HepG2 (cell line): ENCODE results near the gene ZBTB8OS. TPM values are rescaled to one million over a fixed set of nuclear protein-coding genes. Genes with fewer than 3 reads are reported as not detected.
A peak's percentile ranks its signal among the peaks of the same experiment; 100 is the strongest.

Experiments
- ATAC-seq: fragments of 200-7000 bp; cut with Tn5 transposase; 3 replicates; pipeline ENCODE4 v1.9.1; 2020; ENCODE audit warnings: mild to moderate bottlenecking, moderate library complexity
- BruUV-seq: library from RNA; stranded (reverse); fragments of 400-500 nt; replicated peaks from 2 replicates; lab custom pipeline; 2021; lab: Mats Ljungman, UMichigan
- CTCF ChIA-PET: fragments of 300-600 bp; formaldehyde crosslinking; extraction: SDS; loops from one replicate; lab custom pipeline; 2021; ENCODE audit warnings: low total read pairs, inconsistent platforms, low intra/inter-chr PET ratio; lab: Yijun Ruan, JAX
- POLR2A ChIA-PET: fragments of 350-600 bp; sonication (Branson Sonifier 250); formaldehyde crosslinking; loops from one replicate; lab custom pipeline; 2020; ENCODE audit warnings: antibody characterized with exemption, inconsistent platforms; lab: Yijun Ruan, JAX
- DNase-seq: peaks from one replicate; pipeline ENCODE4 v3.0.0-alpha.2; 2015; ENCODE audit warnings: low spot score
- FAIRE-seq: peaks from 3 replicates; lab custom pipeline; 2011; peaks lifted over from hg19 to GRCh38; lab: Jason Lieb, UNC
- H2AFZ ChIP-seq: one replicate; pipeline ENCODE4 v1.6.1; 2011; ENCODE audit warnings: low read length, inconsistent platforms
- H3K27ac ChIP-seq: fragments of 300-600 bp; 3 replicates; pipeline ENCODE4 v1.8.0; 2011; ENCODE audit warnings: mixed run types, mild to moderate bottlenecking, mixed read lengths, low read length, inconsistent platforms; ENCODE audit not compliant: insufficient read depth; ENCODE audit errors: extremely low read length
- H3K27me3 ChIP-seq, 2 experiments: fragments of 200-600 bp in 1 of 2; 2 replicates in 1 of 2; 3 replicates in 1 of 2; pipeline versions ENCODE4 v1.6.0 to v1.8.0; 2011; ENCODE audit warnings: low read length in 2 of 2, mild to moderate bottlenecking in 2 of 2, moderate library complexity in 2 of 2, inconsistent platforms in 1 of 2; ENCODE audit not compliant: insufficient read depth in 2 of 2, control insufficient read depth in 1 of 2
- H3K36me3 ChIP-seq, 2 experiments: fragments of 200-600 bp in 1 of 2; replicated peaks in 1 of 2; 2 replicates in 1 of 2; 3 replicates in 1 of 2; pipeline versions ENCODE4 v1.5.1 to v1.8.0; 2011; ENCODE audit warnings: low read length in 2 of 2, inconsistent platforms in 1 of 2; ENCODE audit not compliant: insufficient read depth in 2 of 2, control insufficient read depth in 1 of 2
- H3K4me1 ChIP-seq: 2 replicates; pipeline ENCODE4 v1.5.1; 2012; ENCODE audit warnings: low read length, inconsistent platforms; ENCODE audit not compliant: insufficient read depth
- H3K4me2 ChIP-seq: 2 replicates; pipeline ENCODE4 v1.6.0; 2011; ENCODE audit warnings: low read depth, low read length, inconsistent platforms
- H3K4me3 ChIP-seq, 3 experiments: fragments of 200-600 bp in 1 of 3; sonication (generic), shearing (Covaris generic) in 1 of 3; replicated peaks in 1 of 3; 2 replicates each; pipeline ENCODE4 v1.5.1; 2011 to 2016; ENCODE audit warnings: low read length in 3 of 3, inconsistent platforms in 2 of 3, low read depth in 2 of 3, mild to moderate bottlenecking in 2 of 3, control low read depth in 1 of 3, mixed read lengths in 1 of 3; ENCODE audit not compliant: insufficient read depth in 1 of 3
- H3K79me2 ChIP-seq: one replicate; pipeline ENCODE4 v1.6.1; 2011; ENCODE audit warnings: low read length, inconsistent platforms; ENCODE audit not compliant: insufficient read depth
- H3K9ac ChIP-seq: 2 replicates; pipeline ENCODE4 v1.6.0; 2011; ENCODE audit warnings: mild to moderate bottlenecking, low read depth, low read length, inconsistent platforms; ENCODE audit not compliant: insufficient read depth
- H3K9me3 ChIP-seq: 2 replicates; pipeline ENCODE4 v1.5.1; 2012; ENCODE audit warnings: mild to moderate bottlenecking, low read length
- H4K20me1 ChIP-seq: 2 replicates; pipeline ENCODE4 v1.6.0; 2011; ENCODE audit warnings: inconsistent platforms, mild to moderate bottlenecking, low read length, moderate library complexity; ENCODE audit not compliant: insufficient read depth
- AGO2 ChIP-seq: fragments of 200-400 bp; formaldehyde crosslinking; optimal IDR thresholded peaks from 2 replicates; pipeline ENCODE3; 2017; ENCODE audit warnings: mild to moderate bottlenecking, low read depth, low read length, moderate library complexity
- HOXD1 ChIP-seq: sonication (generic); formaldehyde crosslinking; IDR thresholded peaks from 2 replicates; pipeline ENCODE4 v1.5.0; 2020; ENCODE audit warnings: missing genetic modification reagents
- MLX ChIP-seq: IDR thresholded peaks from 2 replicates; pipeline ENCODE4 v1.6.1; 2016
- SIN3A ChIP-seq: IDR thresholded peaks from 2 replicates; pipeline ENCODE4 v1.6.1; 2011; ENCODE audit warnings: low read depth, mild to moderate bottlenecking, control low read depth, low read length, borderline replicate concordance
- ZFP62 ChIP-seq: sonication (generic); formaldehyde crosslinking; IDR thresholded peaks from 2 replicates; pipeline ENCODE4 v1.4.0; 2020; ENCODE audit warnings: missing genetic modification reagents
- ZNF598 ChIP-seq: sonication (generic); formaldehyde crosslinking; IDR thresholded peaks from 2 replicates; pipeline ENCODE4 v1.5.1; 2020; ENCODE audit warnings: mild to moderate bottlenecking, missing genetic modification reagents, borderline replicate concordance
- ZSCAN25 ChIP-seq: sonication (generic); formaldehyde crosslinking; IDR thresholded peaks from 2 replicates; pipeline ENCODE4 v1.8.0; 2022; ENCODE audit warnings: mild to moderate bottlenecking, missing genetic modification reagents
- WGBS: methylation state at CpG from one replicate; pipeline ENCODE4 v1.1.6; 2017; ENCODE audit warnings: low lambda C conversion rate; 5-methylcytosine and 5-hydroxymethylcytosine counted together
- in situ Hi-C: cut with HindIII; loops from 2 replicates; pipeline ENCODE4 v1.10.0; 2017; ENCODE audit warnings: low pct_unique_long_range_greater_than_20kb; ENCODE audit not compliant: extremely low pct_ligation_motif_present
- intact Hi-C: fragments of 100-400 bp; cut with micrococcal nuclease; formaldehyde crosslinking; loops from one replicate; pipeline ENCODE4 v1.10.0; 2022; ENCODE audit not compliant: unreplicated experiment
- polyA plus RNA-seq, 8 experiments: library from polyadenylated mRNA; depleted of rRNA in 3 of 8; stranded (reverse) in 7 of 8; unstranded in 1 of 8; fragments of >200 nt; fragmentation: Illumina TruSeq in 4 of 8; extraction: Trizol in 4 of 8; gene quantifications; 2 replicates each; pipeline versions ENCODE4 v1.2.1 to v1.2.3, GENCODE V29; 2011 to 2016; ENCODE audit warnings: low read depth in 4 of 8, missing spikeins in 1 of 8, mixed read lengths in 1 of 8; ENCODE audit not compliant: insufficient read depth in 1 of 8
- total RNA-seq, 5 experiments: library from RNA; depleted of rRNA; stranded (reverse); fragments of >200 nt; fragmentation: Illumina TruSeq; extraction: Trizol; gene quantifications; 2 replicates each; pipeline ENCODE4 v1.2.3, GENCODE V29; 2016; ENCODE audit warnings: low read depth in 1 of 5

ZBTB8OS gene
- total and polyA plus RNA-seq, 2 of the 13 experiments (the other 11 are each of a cell fraction or from before 2014, with no cell fraction given): 57.7 to 84.8 TPM

GRCh38 chr1:32606565-32607371 is 43.6 kb downstream of the ZBTB8OS start:
- Histone ChIP-seq H3K79me2 (no peaks in the 10 kb centered on the region), H3K4me3 (no peak overlapping the region), H2AFZ (no peak overlapping the region), H4K20me1 (no peaks in the 10 kb centered on the region), H3K4me2 (no peak overlapping the region), H3K36me3 (no peaks in the 10 kb centered on the region), H3K9ac (no peak overlapping the region), H3K9me3 (no peaks in the 10 kb centered on the region), H3K4me1 (peaks cover 8% of the 10 kb centered on the region), H3K27ac (no peak overlapping the region), H3K27me3 (no peaks in the 10 kb centered on the region; a peak in 1 of 5 replicates)
- ATAC-seq (peak; percentile 24; the same call in 1 of the 3 replicates), FAIRE-seq (no peak), DNase-seq (no peak)
- no peak for TF ChIP-seq ZFP62 (CRISPR knock-in tag)
- TF ChIP-seq HOXD1 (CRISPR knock-in tag): no peak
- peak; percentile 57 for TF ChIP-seq AGO2
- WGBS: 75% methylated on average over 5 of the region's 11 CpGs
- CTCF ChIA-PET: no interaction called here
- intact Hi-C loops (no loop called here), in situ Hi-C loops (no loop called here)
- POLR2A ChIA-PET: no interaction called here
- no TSS peak for BruUV-seq

- ChIA-PET POLR2A (no interaction called here), CTCF (no interaction called here)
- no peak overlapping the region for H3K4me2 ChIP-seq
- no peaks in the 10 kb centered on the region for H3K27me3 ChIP-seq
- TF ChIP-seq MLX (CRISPR knock-in tag) (no peak), SIN3A (no peak), ZSCAN25 (CRISPR knock-in tag) (no peak), ZNF598 (CRISPR knock-in tag) (no peak)
- no peaks in the 10 kb centered on the region for H3K79me2 ChIP-seq
- ATAC-seq (no peak; the same call in 2 of the 3 replicates), FAIRE-seq (no peak), DNase-seq (no peak)
- no TSS peak for BruUV-seq
- no peaks in the 10 kb centered on the region for H3K9me3 ChIP-seq
- 94% methylated on average over 3 of the region's 17 CpGs for WGBS
- no peak overlapping the region for H2AFZ ChIP-seq
- H4K20me1 ChIP-seq: no peaks in the 10 kb centered on the region
- intact Hi-C loops: no loop called here
- H3K4me1 ChIP-seq: no peaks in the 10 kb centered on the region
- H3K9ac ChIP-seq: no peak overlapping the region
- no peak overlapping the region for H3K27ac ChIP-seq
- no peaks in the 10 kb centered on the region for H3K36me3 ChIP-seq
- in situ Hi-C loops: no loop called here
- H3K4me3 ChIP-seq: no peak overlapping the region
Observed at GRCh38 chr1:32605711-32606424, 44.5 kb downstream of the ZBTB8OS start.
